HuH-7 (cell line): ENCODE data around the gene HACE1.

Source experiments
- DNase-seq: peaks from one replicate; pipeline ENCODE4 v3.0.0; 2011; ENCODE audit warnings: low spot score

HACE1 gene

GRCh38 chr6:104685871-104686549, 173.7 kb downstream of the HACE1 start:
- DNase-seq: no peak

- DNase-seq: no peak
Measured at GRCh38 chr6:104684911-104685415, 174.8 kb downstream of the HACE1 start.

DNA sequence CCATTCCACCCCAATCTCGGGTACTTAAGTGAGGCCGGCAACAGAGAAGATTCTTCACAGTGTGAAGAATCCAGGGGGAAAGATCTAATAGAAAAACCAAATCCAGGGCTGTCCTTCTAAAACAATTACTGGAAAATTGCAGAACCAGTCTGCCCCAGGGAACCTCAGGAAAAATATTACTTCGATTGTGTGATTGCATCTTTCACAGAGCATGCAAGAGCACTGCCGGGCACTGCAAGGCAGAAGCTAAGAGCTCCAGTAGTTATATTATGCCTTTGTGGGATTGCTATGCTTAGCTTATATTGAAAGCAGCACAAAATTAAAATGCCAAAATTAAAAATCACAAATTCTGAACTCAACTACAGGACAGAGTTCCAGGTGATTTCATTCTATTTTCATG, 175.9 kb downstream of the HACE1 start:
- DNase-seq: no peak

DNA sequence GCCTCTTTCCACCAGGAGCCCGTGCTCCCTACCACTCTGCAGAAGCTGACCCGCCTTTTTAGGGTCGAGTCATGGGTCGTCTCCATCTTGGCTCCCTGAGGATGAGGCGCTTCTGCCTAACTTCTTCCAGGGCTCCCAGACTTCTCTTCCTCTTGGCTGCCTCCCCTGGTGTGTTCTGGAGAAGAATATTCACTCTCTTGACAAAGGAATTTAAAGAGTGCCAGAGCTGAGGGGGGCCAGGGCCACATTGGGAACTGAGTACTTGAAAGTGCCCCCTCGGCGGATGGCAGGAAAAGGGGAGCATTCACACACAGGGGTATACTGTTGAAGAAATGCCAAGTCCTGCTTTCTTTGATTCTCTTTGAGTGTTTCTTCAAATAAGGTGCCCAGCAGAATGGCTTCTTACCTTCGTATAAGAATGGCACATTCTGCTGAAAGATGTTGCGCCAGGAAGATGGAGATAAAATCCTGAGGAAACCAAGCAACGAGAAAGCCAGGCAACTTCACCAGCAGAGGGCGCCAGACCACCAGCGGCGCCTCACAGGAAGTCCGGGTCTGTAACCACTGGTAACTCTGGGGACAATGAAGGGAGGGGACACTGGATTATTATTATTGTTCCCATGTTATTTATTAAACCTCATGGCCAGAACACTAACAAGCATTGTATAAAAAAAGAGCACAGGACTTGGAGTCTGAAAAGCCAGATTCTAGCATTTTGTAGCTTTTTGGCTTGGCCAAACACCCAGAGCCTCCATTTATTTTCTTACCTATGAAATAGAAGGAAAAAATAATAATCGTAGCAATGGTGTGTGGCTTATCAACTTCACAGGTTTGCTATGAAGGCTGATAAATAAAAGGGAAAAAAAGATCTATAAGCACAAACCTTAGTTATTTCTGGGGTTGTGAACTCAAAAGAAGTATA, 176.7 kb downstream of the HACE1 start:
- peak; percentile 65 for DNase-seq

GRCh38 chr6:104680539-104680938, 179.2 kb downstream of the HACE1 start:
- DNase-seq: no peak

- no peak for DNase-seq
Measured at GRCh38 chr6:104679971-104680370, 179.7 kb downstream of the HACE1 start.
